CD4-positive, CD25-positive, alpha-beta regulatory T cell (primary cell): ENCODE results near the gene CHRM2. TPM values are rescaled to one million over a fixed set of nuclear protein-coding genes. Genes with fewer than 3 reads are reported as not detected.
"Not testable (repeated sequence)": the region's sequence is repeated elsewhere in the genome, so short reads cannot be mapped to it uniquely, and the experiment has no call there.

Source experiments
- ATAC-seq, 2 donors: fragments of 150-1000 bp; cut with Tn5 transposase; one replicate each; pipeline ENCODE4 v1.10.0; 2021; ENCODE audit warnings: low read depth in 2 of 2, moderate number of reproducible peaks in 2 of 2, moderate library complexity in 1 of 2
- DNase-seq, 3 donors: peaks; one replicate each; pipeline versions ENCODE4 v3.0.0 to v3.0.0-alpha.2; 2012 to 2022; ENCODE audit warnings: mixed read lengths in 1 of 3
- H3K27ac ChIP-seq: one replicate; pipeline ENCODE4 v1.7.0; 2013; ENCODE audit warnings: mild to moderate bottlenecking, low read length; ENCODE audit not compliant: insufficient read depth, poor library complexity, severe bottlenecking
- H3K27me3 ChIP-seq: one replicate; pipeline ENCODE4 v1.7.0; 2013; ENCODE audit warnings: low read length; ENCODE audit not compliant: control insufficient read depth, insufficient read depth
- H3K36me3 ChIP-seq: one replicate; pipeline ENCODE4 v1.7.0; 2013; ENCODE audit warnings: mild to moderate bottlenecking, low read length, moderate library complexity; ENCODE audit not compliant: control insufficient read depth, insufficient read depth
- H3K4me1 ChIP-seq: 2 replicates; pipeline ENCODE4 v1.7.0; 2013; ENCODE audit warnings: mild to moderate bottlenecking, low read length; ENCODE audit not compliant: insufficient read depth, control insufficient read depth, poor library complexity, severe bottlenecking
- H3K4me3 ChIP-seq: one replicate; pipeline ENCODE4 v1.7.0; 2013; ENCODE audit warnings: low read depth, mild to moderate bottlenecking, low read length, moderate library complexity
- H3K9me3 ChIP-seq, 2 experiments: 1 replicate in 1 of 2; 2 replicates in 1 of 2; pipeline ENCODE4 v1.7.0; 2013; ENCODE audit warnings: low read length in 2 of 2, mild to moderate bottlenecking in 1 of 2, moderate library complexity in 1 of 2; ENCODE audit not compliant: control insufficient read depth in 2 of 2
- H3K27ac Mint-ChIP-seq, 3 donors: one replicate each; pipeline ENCODE4 v1.8.0; 2020 to 2022; ENCODE audit warnings: mild to moderate bottlenecking in 3 of 3, mixed read lengths in 3 of 3, moderate library complexity in 2 of 3
- H3K27me3 Mint-ChIP-seq: one replicate; pipeline ENCODE4 v1.8.0; 2022; ENCODE audit warnings: mild to moderate bottlenecking, mixed read lengths
- H3K36me3 Mint-ChIP-seq: one replicate; pipeline ENCODE4 v1.8.0; 2020; ENCODE audit warnings: mixed read lengths
- H3K4me1 Mint-ChIP-seq, 4 donors: one replicate each; pipeline ENCODE4 v1.8.0; 2020 to 2022; ENCODE audit warnings: mixed read lengths in 4 of 4, mild to moderate bottlenecking in 1 of 4
- H3K4me3 Mint-ChIP-seq, 4 donors: one replicate each; pipeline ENCODE4 v1.8.0; 2020 to 2022; ENCODE audit warnings: mild to moderate bottlenecking in 4 of 4, mixed read lengths in 4 of 4, moderate library complexity in 3 of 4
- H3K9me3 Mint-ChIP-seq, 7 donors: one replicate each; pipeline ENCODE4 v1.8.0; 2020 to 2022; ENCODE audit warnings: mixed read lengths in 7 of 7, mild to moderate bottlenecking in 3 of 7, moderate library complexity in 2 of 7
- polyA plus RNA-seq, 4 donors: library from polyadenylated mRNA; unstranded; fragments of 300-500 nt; fragmentation: Illumina TruSeq; gene quantifications; one replicate each; pipeline ENCODE4 v1.2.3, GENCODE V29; 2021
- total RNA-seq: library from RNA; stranded (reverse); gene quantifications from one replicate; pipeline ENCODE4 v1.2.3, GENCODE V29; 2022

The CHRM2 gene
- total RNA-seq (not detected), polyA plus RNA-seq (not detected)

GRCh38 chr7:136868496-136869000 is at the start of gene CHRM2:
Gene CHRM2, plus strand, starts transcription at chr7:136868652. Its CDS starts 146,214 bp downstream, at chr7:137014866.
- no peak within 1 kb of the TSS for H3K27ac Mint-ChIP-seq

GRCh38 chr7:136831398-136831797 is 37.1 kb upstream of the CHRM2 start:
- not testable (repeated sequence) for H3K4me1 Mint-ChIP-seq, H3K27ac ChIP-seq, H3K4me1 ChIP-seq, ATAC-seq, H3K9me3 ChIP-seq, H3K27me3 ChIP-seq, DNase-seq, H3K36me3 ChIP-seq, H3K4me3 Mint-ChIP-seq, H3K27me3 Mint-ChIP-seq, H3K27ac Mint-ChIP-seq, H3K36me3 Mint-ChIP-seq, H3K9me3 Mint-ChIP-seq, H3K4me3 ChIP-seq

More at GRCh38 chr7:136868496-136869000, at the start of gene CHRM2:
- peaks cover 0 to 3% (median 0%) of the 10 kb centered on the region in 7 donors for H3K9me3 Mint-ChIP-seq
- H3K9me3 ChIP-seq: no peaks in the 10 kb centered on the region
- no peak for DNase-seq
- peaks cover 19% of the 10 kb centered on the region for H3K27me3 Mint-ChIP-seq
- peaks cover 2% of the 10 kb centered on the region for H3K27me3 ChIP-seq
- H3K36me3 ChIP-seq: no peaks in the 10 kb centered on the region
- no peaks in the 10 kb centered on the region for H3K36me3 Mint-ChIP-seq
- no peak within 1 kb of the TSS for H3K4me3 ChIP-seq
- H3K4me1 ChIP-seq: no peaks in the 10 kb centered on the region
- no peaks in the 10 kb centered on the region for H3K4me1 Mint-ChIP-seq
- no peak within 1 kb of the TSS for H3K27ac ChIP-seq
- no peak for ATAC-seq
- no peak within 1 kb of the TSS for H3K4me3 Mint-ChIP-seq

- no peak for DNase-seq
- no peak overlapping the region for H3K27ac Mint-ChIP-seq
- Histone ChIP-seq H3K9me3 (no peaks in the 10 kb centered on the region), H3K27me3 (no peaks in the 10 kb centered on the region), H3K36me3 (no peaks in the 10 kb centered on the region), H3K4me1 (no peaks in the 10 kb centered on the region), H3K4me3 (no peak overlapping the region), H3K27ac (no peak overlapping the region)
- H3K4me1 Mint-ChIP-seq: no peaks in the 10 kb centered on the region
- peaks cover 4 to 24% (median 5%) of the 10 kb centered on the region in 7 donors for H3K9me3 Mint-ChIP-seq
- no peak overlapping the region for H3K4me3 Mint-ChIP-seq
- no peak for ATAC-seq
- H3K36me3 Mint-ChIP-seq: no peaks in the 10 kb centered on the region
- H3K27me3 Mint-ChIP-seq: no peaks in the 10 kb centered on the region
Measured at GRCh38 chr7:136845899-136846465, 22.5 kb upstream of the CHRM2 start.

GRCh38 chr7:136847858-136848257 is 20.6 kb upstream of the CHRM2 start:
- Mint-ChIP-seq H3K27me3 (no peaks in the 10 kb centered on the region), H3K36me3 (no peaks in the 10 kb centered on the region), H3K4me3 (no peak overlapping the region), H3K27ac (no peak overlapping the region), H3K4me1 (no peaks in the 10 kb centered on the region), H3K9me3 (peaks cover 3 to 28% (median 7%) of the 10 kb centered on the region in 7 donors)
- no peaks in the 10 kb centered on the region for H3K36me3 ChIP-seq
- no peak overlapping the region for H3K27ac ChIP-seq
- no peaks in the 10 kb centered on the region for H3K4me1 ChIP-seq
- no peaks in the 10 kb centered on the region for H3K27me3 ChIP-seq
- H3K9me3 ChIP-seq: no peaks in the 10 kb centered on the region
- DNase-seq: no peak
- no peak for ATAC-seq
- no peak overlapping the region for H3K4me3 ChIP-seq

GRCh38 chr7:136853654-136854053 is 14.8 kb upstream of the CHRM2 start:
- no peak overlapping the region for H3K27ac ChIP-seq
- no peaks in the 10 kb centered on the region for H3K4me1 ChIP-seq
- no peak overlapping the region for H3K4me3 ChIP-seq
- Mint-ChIP-seq H3K4me3 (no peak overlapping the region), H3K36me3 (no peaks in the 10 kb centered on the region), H3K27ac (no peak overlapping the region), H3K9me3 (peaks cover 0 to 20% (median 8%) of the 10 kb centered on the region in 7 donors), H3K27me3 (no peaks in the 10 kb centered on the region), H3K4me1 (no peaks in the 10 kb centered on the region)
- no peaks in the 10 kb centered on the region for H3K27me3 ChIP-seq
- no peaks in the 10 kb centered on the region for H3K9me3 ChIP-seq
- ATAC-seq (no peak), DNase-seq (no peak)
- H3K36me3 ChIP-seq: no peaks in the 10 kb centered on the region

- Mint-ChIP-seq H3K27ac (no peak overlapping the region), H3K4me1 (no peaks in the 10 kb centered on the region), H3K4me3 (no peak overlapping the region), H3K9me3 (peaks cover 1 to 20% (median 8%) of the 10 kb centered on the region in 7 donors), H3K36me3 (no peaks in the 10 kb centered on the region), H3K27me3 (no peaks in the 10 kb centered on the region)
- Histone ChIP-seq H3K27ac (no peak overlapping the region), H3K4me1 (no peaks in the 10 kb centered on the region), H3K36me3 (no peaks in the 10 kb centered on the region), H3K9me3 (no peaks in the 10 kb centered on the region), H3K4me3 (no peak overlapping the region), H3K27me3 (no peaks in the 10 kb centered on the region)
- ATAC-seq (no peak), DNase-seq (no peak)
Measured at GRCh38 chr7:136857573-136857972, 10.9 kb upstream of the CHRM2 start.

- H3K9me3 Mint-ChIP-seq: peaks cover 1 to 20% (median 7%) of the 10 kb centered on the region in 7 donors
- no peaks in the 10 kb centered on the region for H3K4me1 ChIP-seq
- no peak overlapping the region for H3K4me3 ChIP-seq
- ATAC-seq: no peak
- H3K27me3 Mint-ChIP-seq: no peaks in the 10 kb centered on the region
- H3K4me3 Mint-ChIP-seq: no peak overlapping the region
- DNase-seq: no peak
- no peaks in the 10 kb centered on the region for H3K27me3 ChIP-seq
- H3K27ac Mint-ChIP-seq: no peak overlapping the region
- no peak overlapping the region for H3K27ac ChIP-seq
- no peaks in the 10 kb centered on the region for H3K36me3 ChIP-seq
- no peaks in the 10 kb centered on the region for H3K36me3 Mint-ChIP-seq
- no peaks in the 10 kb centered on the region for H3K9me3 ChIP-seq
- no peaks in the 10 kb centered on the region for H3K4me1 Mint-ChIP-seq
Measured at GRCh38 chr7:136859803-136860202, 8.6 kb upstream of the CHRM2 start.

- H3K9me3 Mint-ChIP-seq: peaks cover 0 to 7% (median 0%) of the 10 kb centered on the region in 7 donors
- no peak overlapping the region for H3K27ac ChIP-seq
- ATAC-seq (no peak), DNase-seq (no peak)
- H3K36me3 Mint-ChIP-seq: no peaks in the 10 kb centered on the region
- no peaks in the 10 kb centered on the region for H3K4me1 ChIP-seq
- peaks cover 12% of the 10 kb centered on the region for H3K27me3 Mint-ChIP-seq
- no peak overlapping the region for H3K4me3 ChIP-seq
- no peaks in the 10 kb centered on the region for H3K36me3 ChIP-seq
- H3K9me3 ChIP-seq: no peaks in the 10 kb centered on the region
- H3K27ac Mint-ChIP-seq: no peak overlapping the region
- no peaks in the 10 kb centered on the region for H3K4me1 Mint-ChIP-seq
- no peak overlapping the region for H3K4me3 Mint-ChIP-seq
- H3K27me3 ChIP-seq: no peaks in the 10 kb centered on the region
Measured at GRCh38 chr7:136865236-136865635, 3.2 kb upstream of the CHRM2 start.
